GM12891 (cell line): ENCODE results near the gene RFC5.

Experiments used
- POLR2A ChIP-seq: IDR thresholded peaks from 2 replicates; pipeline ENCODE4 v1.6.1; 2011; ENCODE audit warnings: low read depth, low read length, control low read depth
- POLR2AphosphoS5 ChIP-seq: IDR thresholded peaks from 2 replicates; pipeline ENCODE4 v1.6.1; 2011; ENCODE audit warnings: low read depth, low read length, control low read depth
- SPI1 ChIP-seq: IDR thresholded peaks from 2 replicates; pipeline ENCODE4 v1.6.1; 2011; ENCODE audit warnings: low read depth, low read length, control low read depth

DNA sequence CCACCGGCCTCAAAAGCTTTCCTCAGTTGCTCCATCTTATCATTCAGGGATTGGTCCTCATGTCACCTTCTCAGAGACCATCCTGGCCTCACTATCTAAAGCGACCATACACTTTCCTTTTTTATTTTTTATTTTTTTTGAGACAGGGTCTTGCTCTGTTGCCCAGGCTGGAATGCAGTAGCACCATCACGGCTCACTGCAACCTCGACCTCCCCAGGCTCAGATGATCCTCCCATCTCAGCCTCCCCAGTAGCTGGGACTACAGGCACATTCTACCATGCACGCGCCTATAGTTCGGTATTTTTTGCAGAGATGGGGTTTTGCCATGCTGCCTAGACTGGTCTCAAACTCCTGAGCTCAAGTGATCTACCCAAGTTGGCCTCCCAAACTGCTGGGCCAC, 41.7 kb downstream of the RFC5 start:
- TF ChIP-seq POLR2AphosphoS5 (no peak), POLR2A (no peak), SPI1 (no peak)
